ENCODE data around the gene KAT5. TPM values are rescaled to one million over a fixed set of nuclear protein-coding genes. Genes with fewer than 3 reads are reported as not detected.

Gene KAT5
- polyA plus RNA-seq, 1 donor from 2014 or later: 102 TPM

DNA sequence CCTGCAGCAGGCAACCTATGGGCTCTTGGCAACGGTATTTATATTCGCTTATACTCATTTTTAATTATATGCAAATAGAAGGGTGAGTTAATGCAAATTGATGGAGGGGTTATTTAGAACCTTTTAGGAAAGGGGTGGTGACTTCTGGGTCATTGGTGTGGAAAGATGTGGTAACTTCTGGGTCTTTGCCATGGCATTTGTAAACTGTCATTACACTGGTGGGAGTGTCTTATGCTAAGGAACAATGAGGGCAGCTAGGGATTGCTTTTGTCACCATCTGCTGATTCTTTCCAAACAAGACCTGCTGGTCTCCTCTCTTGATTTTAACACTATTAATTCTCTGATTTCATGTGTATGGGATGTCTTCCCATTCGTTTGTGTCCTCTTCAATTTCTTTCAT, 11.7 kb upstream of the KAT5 start:
- Histone ChIP-seq H3K9ac (ENCODE audit: low read length) (no peak overlapping the region), H3K79me2 (replicated peaks; ENCODE audit: insufficient read depth, low read length) (no peaks in the 10 kb centered on the region), H3K4me3 (ENCODE audit: low read length) (no peak overlapping the region), H3K4me2 (ENCODE audit: low read length) (no peak overlapping the region), H3K9me3 (ENCODE audit: low read length) (no peaks in the 10 kb centered on the region), H3F3A (ENCODE audit: insufficient read depth, low read length, poor library complexity, severe bottlenecking) (no peaks in the 10 kb centered on the region), H3K27ac (ENCODE audit: low read length) (no peak overlapping the region), H3K36me3 (ENCODE audit: insufficient read depth, low read length) (no peaks in the 10 kb centered on the region), H4K20me1 (ENCODE audit: insufficient read depth) (no peaks in the 10 kb centered on the region), H3K9me2 (ENCODE audit: insufficient read depth, low read length) (no peaks in the 10 kb centered on the region), H3K27me3 (ENCODE audit: insufficient read depth, low read depth, low read length) (no peaks in the 10 kb centered on the region), H2AFZ (ENCODE audit: low read depth, low read length) (no peak overlapping the region)
- TF ChIP-seq, protein P1, sequence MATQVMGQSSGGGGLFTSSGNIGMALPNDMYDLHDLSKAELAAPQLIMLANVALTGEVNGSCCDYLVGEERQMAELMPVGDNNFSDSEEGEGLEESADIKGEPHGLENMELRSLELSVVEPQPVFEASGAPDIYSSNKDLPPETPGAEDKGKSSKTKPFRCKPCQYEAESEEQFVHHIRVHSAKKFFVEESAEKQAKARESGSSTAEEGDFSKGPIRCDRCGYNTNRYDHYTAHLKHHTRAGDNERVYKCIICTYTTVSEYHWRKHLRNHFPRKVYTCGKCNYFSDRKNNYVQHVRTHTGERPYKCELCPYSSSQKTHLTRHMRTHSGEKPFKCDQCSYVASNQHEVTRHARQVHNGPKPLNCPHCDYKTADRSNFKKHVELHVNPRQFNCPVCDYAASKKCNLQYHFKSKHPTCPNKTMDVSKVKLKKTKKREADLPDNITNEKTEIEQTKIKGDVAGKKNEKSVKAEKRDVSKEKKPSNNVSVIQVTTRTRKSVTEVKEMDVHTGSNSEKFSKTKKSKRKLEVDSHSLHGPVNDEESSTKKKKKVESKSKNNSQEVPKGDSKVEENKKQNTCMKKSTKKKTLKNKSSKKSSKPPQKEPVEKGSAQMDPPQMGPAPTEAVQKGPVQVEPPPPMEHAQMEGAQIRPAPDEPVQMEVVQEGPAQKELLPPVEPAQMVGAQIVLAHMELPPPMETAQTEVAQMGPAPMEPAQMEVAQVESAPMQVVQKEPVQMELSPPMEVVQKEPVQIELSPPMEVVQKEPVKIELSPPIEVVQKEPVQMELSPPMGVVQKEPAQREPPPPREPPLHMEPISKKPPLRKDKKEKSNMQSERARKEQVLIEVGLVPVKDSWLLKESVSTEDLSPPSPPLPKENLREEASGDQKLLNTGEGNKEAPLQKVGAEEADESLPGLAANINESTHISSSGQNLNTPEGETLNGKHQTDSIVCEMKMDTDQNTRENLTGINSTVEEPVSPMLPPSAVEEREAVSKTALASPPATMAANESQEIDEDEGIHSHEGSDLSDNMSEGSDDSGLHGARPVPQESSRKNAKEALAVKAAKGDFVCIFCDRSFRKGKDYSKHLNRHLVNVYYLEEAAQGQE (IDR thresholded peaks at IDR 0.05; ENCODE audit: borderline replicate concordance): no peak
- no peak for TF ChIP-seq MXI1 (conservative IDR thresholded peaks at IDR 0.05; ENCODE audit: poor library complexity, severe bottlenecking)
- TF ChIP-seq, protein P2, sequence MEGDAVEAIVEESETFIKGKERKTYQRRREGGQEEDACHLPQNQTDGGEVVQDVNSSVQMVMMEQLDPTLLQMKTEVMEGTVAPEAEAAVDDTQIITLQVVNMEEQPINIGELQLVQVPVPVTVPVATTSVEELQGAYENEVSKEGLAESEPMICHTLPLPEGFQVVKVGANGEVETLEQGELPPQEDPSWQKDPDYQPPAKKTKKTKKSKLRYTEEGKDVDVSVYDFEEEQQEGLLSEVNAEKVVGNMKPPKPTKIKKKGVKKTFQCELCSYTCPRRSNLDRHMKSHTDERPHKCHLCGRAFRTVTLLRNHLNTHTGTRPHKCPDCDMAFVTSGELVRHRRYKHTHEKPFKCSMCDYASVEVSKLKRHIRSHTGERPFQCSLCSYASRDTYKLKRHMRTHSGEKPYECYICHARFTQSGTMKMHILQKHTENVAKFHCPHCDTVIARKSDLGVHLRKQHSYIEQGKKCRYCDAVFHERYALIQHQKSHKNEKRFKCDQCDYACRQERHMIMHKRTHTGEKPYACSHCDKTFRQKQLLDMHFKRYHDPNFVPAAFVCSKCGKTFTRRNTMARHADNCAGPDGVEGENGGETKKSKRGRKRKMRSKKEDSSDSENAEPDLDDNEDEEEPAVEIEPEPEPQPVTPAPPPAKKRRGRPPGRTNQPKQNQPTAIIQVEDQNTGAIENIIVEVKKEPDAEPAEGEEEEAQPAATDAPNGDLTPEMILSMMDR (IDR thresholded peaks at IDR 0.05; ENCODE audit: poor library complexity, severe bottlenecking): no peak
- TF ChIP-seq TAF1 (IDR thresholded peaks at IDR 0.05; ENCODE audit: low read depth): no peak
- no peak for TF ChIP-seq EP300 (conservative IDR thresholded peaks at IDR 0.05; ENCODE audit: poor library complexity, severe bottlenecking)
- TF ChIP-seq POLR2AphosphoS5 (IDR thresholded peaks at IDR 0.05): no peak
- no peak for TF ChIP-seq SMC3 (conservative IDR thresholded peaks at IDR 0.05; ENCODE audit: poor library complexity)
- no peak for TF ChIP-seq RAD21 (conservative IDR thresholded peaks at IDR 0.05)
- no peak for TF ChIP-seq EZH2 (IDR thresholded peaks at IDR 0.05; ENCODE audit: borderline replicate concordance, insufficient read depth, low read length, poor library complexity, severe bottlenecking)

DNA sequence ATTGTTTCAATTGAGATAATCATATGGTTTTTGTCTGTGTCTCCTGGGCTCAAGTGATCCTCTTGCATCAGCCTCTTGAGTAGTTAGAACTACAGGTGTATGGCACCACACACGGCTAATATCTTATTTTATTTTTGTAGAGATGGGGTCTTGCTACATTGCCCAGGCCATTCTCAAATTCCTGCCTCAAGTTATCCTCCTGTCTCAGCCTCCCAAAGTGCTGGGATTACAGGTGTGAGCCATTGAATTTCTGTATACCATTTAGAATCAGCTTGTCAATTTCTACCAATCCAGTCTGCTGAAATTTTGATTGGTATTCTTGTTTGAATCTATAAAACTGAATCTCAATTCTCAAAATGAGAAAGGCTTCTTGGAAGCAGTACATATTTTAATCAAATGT, 10.4 kb upstream of the KAT5 start:
- Histone ChIP-seq H3K9ac (ENCODE audit: low read length) (no peak overlapping the region), H3F3A (ENCODE audit: insufficient read depth, low read length, poor library complexity, severe bottlenecking) (no peaks in the 10 kb centered on the region), H2AFZ (ENCODE audit: low read depth, low read length) (no peak overlapping the region), H3K9me2 (ENCODE audit: insufficient read depth, low read length) (no peaks in the 10 kb centered on the region), H3K9me3 (ENCODE audit: low read length) (no peaks in the 10 kb centered on the region), H4K20me1 (ENCODE audit: insufficient read depth) (no peaks in the 10 kb centered on the region), H3K4me3 (ENCODE audit: low read length) (no peak overlapping the region), H3K36me3 (ENCODE audit: insufficient read depth, low read length) (no peaks in the 10 kb centered on the region), H3K27me3 (ENCODE audit: insufficient read depth, low read depth, low read length) (no peaks in the 10 kb centered on the region), H3K27ac (ENCODE audit: low read length) (no peak overlapping the region), H3K79me2 (replicated peaks; ENCODE audit: insufficient read depth, low read length) (no peaks in the 10 kb centered on the region), H3K4me2 (ENCODE audit: low read length) (no peak overlapping the region)
- TF ChIP-seq EZH2 (IDR thresholded peaks at IDR 0.05; ENCODE audit: borderline replicate concordance, insufficient read depth, low read length, poor library complexity, severe bottlenecking) (no peak), MXI1 (conservative IDR thresholded peaks at IDR 0.05; ENCODE audit: poor library complexity, severe bottlenecking) (no peak), POLR2AphosphoS5 (IDR thresholded peaks at IDR 0.05) (no peak), EP300 (conservative IDR thresholded peaks at IDR 0.05; ENCODE audit: poor library complexity, severe bottlenecking) (no peak), RAD21 (conservative IDR thresholded peaks at IDR 0.05) (no peak), SMC3 (conservative IDR thresholded peaks at IDR 0.05; ENCODE audit: poor library complexity) (no peak), TAF1 (IDR thresholded peaks at IDR 0.05; ENCODE audit: low read depth) (no peak)
- TF ChIP-seq, protein P1 (IDR thresholded peaks at IDR 0.05; ENCODE audit: borderline replicate concordance): no peak
- TF ChIP-seq, protein P2 (IDR thresholded peaks at IDR 0.05; ENCODE audit: poor library complexity, severe bottlenecking): no peak
